SK-N-SH treated with all-trans-retinoic acid at 6 μM for 48 hours (cell line): ENCODE results near the gene FYN.

Experiments used
- ATAC-seq: fragments of 200-7000 bp; cut with Tn5 transposase; 3 replicates; pipeline ENCODE4 v1.9.1; 2020; ENCODE audit warnings: mild to moderate bottlenecking, moderate library complexity
- ARNTL ChIP-seq: fragments of 450-650 bp; formaldehyde crosslinking; IDR thresholded peaks from 2 replicates; pipeline ENCODE4 v1.5.0; 2020; ENCODE audit warnings: low read depth, mild to moderate bottlenecking, moderate library complexity, borderline replicate concordance
- BACH2 ChIP-seq: fragments of 250-450 bp; sonication (Bioruptor Pico); IDR thresholded peaks from 2 replicates; pipeline ENCODE4 v1.9.0; 2021; ENCODE audit warnings: mild to moderate bottlenecking, borderline replicate concordance
- CSDC2 ChIP-seq: fragments of 250-450 bp; sonication (Bioruptor Pico); IDR thresholded peaks from 2 replicates; pipeline ENCODE4 v1.5.0; 2020; ENCODE audit warnings: mild to moderate bottlenecking, moderate library complexity
- CSRNP3 ChIP-seq: fragments of 250-450 bp; sonication (Bioruptor Pico); IDR thresholded peaks from 2 replicates; pipeline ENCODE4 v1.5.1; 2021; ENCODE audit warnings: mild to moderate bottlenecking, moderate library complexity
- ESRRG ChIP-seq: fragments of 250-450 bp; sonication (Bioruptor Pico); IDR thresholded peaks from 2 replicates; pipeline ENCODE4 v1.6.1; 2021; ENCODE audit warnings: mild to moderate bottlenecking
- GLIS3 ChIP-seq: fragments of 250-450 bp; sonication (Bioruptor Pico); IDR thresholded peaks from 2 replicates; pipeline ENCODE4 v1.5.0; 2020; ENCODE audit warnings: mild to moderate bottlenecking, moderate library complexity
- ISL1 ChIP-seq: fragments of 250-450 bp; sonication (Bioruptor Pico); IDR thresholded peaks from 2 replicates; pipeline ENCODE4 v2.1.2; 2022; ENCODE audit warnings: mild to moderate bottlenecking, moderate library complexity
- OSR1 ChIP-seq: fragments of 250-450 bp; sonication (Bioruptor Pico); IDR thresholded peaks from 2 replicates; pipeline ENCODE4 v1.8.0; 2022; ENCODE audit warnings: moderate library complexity, mild to moderate bottlenecking, inconsistent platforms
- PATZ1 ChIP-seq: fragments of 250-450 bp; sonication (Bioruptor Pico); IDR thresholded peaks from 2 replicates; pipeline ENCODE4 v1.8.0; 2020; ENCODE audit warnings: mild to moderate bottlenecking, moderate library complexity, borderline replicate concordance
- POU6F1 ChIP-seq: fragments of 250-450 bp; sonication (Bioruptor Pico); IDR thresholded peaks from 2 replicates; pipeline ENCODE4 v1.8.0; 2021; ENCODE audit warnings: low read depth, mild to moderate bottlenecking, moderate library complexity, borderline replicate concordance
- PPARA ChIP-seq: fragments of 250-450 bp; sonication (Bioruptor Pico); IDR thresholded peaks from 2 replicates; pipeline ENCODE4 v1.5.0; 2020; ENCODE audit warnings: mild to moderate bottlenecking, borderline replicate concordance
- RARB ChIP-seq: fragments of 250-450 bp; sonication (Bioruptor Pico); IDR thresholded peaks from 2 replicates; pipeline ENCODE4 v1.8.0; 2021; ENCODE audit warnings: mild to moderate bottlenecking, moderate library complexity
- TOX ChIP-seq: fragments of 250-450 bp; sonication (Bioruptor Pico); IDR thresholded peaks from 2 replicates; pipeline ENCODE4 v1.8.0; 2021; ENCODE audit warnings: mild to moderate bottlenecking, moderate library complexity, borderline replicate concordance
- TSHZ2 ChIP-seq: fragments of 250-450 bp; sonication (Bioruptor Pico); IDR thresholded peaks from 2 replicates; pipeline ENCODE4 v1.5.0; 2020; ENCODE audit warnings: mild to moderate bottlenecking, moderate library complexity
- ZFP3 ChIP-seq: fragments of 250-450 bp; sonication (Bioruptor Pico); IDR thresholded peaks from 2 replicates; pipeline ENCODE4 v1.5.0; 2020; ENCODE audit warnings: mild to moderate bottlenecking, moderate library complexity
- ZNF565 ChIP-seq: fragments of 450-650 bp; formaldehyde crosslinking; conservative IDR thresholded peaks from 2 replicates; pipeline ENCODE4 v1.5.0; 2020; ENCODE audit warnings: low read depth, mild to moderate bottlenecking, moderate library complexity
- ZNF70 ChIP-seq: fragments of 450-650 bp; formaldehyde crosslinking; IDR thresholded peaks from 2 replicates; pipeline ENCODE4 v1.5.0; 2020; ENCODE audit warnings: mild to moderate bottlenecking, moderate library complexity
- ZNF8 ChIP-seq: fragments of 450-650 bp; formaldehyde crosslinking; IDR thresholded peaks from 2 replicates; pipeline ENCODE4 v1.5.0; 2020; ENCODE audit warnings: mild to moderate bottlenecking, moderate library complexity

FYN gene

GRCh38 chr6:111673532-111673931 is 199.7 kb downstream of the FYN start:
- no peak for TF ChIP-seq CSDC2 (CRISPR knock-in tag)
- no peak for TF ChIP-seq ARNTL (CRISPR knock-in tag)
- TF ChIP-seq ZNF8 (CRISPR knock-in tag): no peak
- TF ChIP-seq GLIS3 (CRISPR knock-in tag): no peak
- TF ChIP-seq TSHZ2 (CRISPR knock-in tag): no peak
- TF ChIP-seq ISL1: no peak
- TF ChIP-seq CSRNP3 (CRISPR knock-in tag): no peak
- TF ChIP-seq ZNF565 (CRISPR knock-in tag): no peak
- TF ChIP-seq ZNF70 (CRISPR knock-in tag): no peak
- no peak for TF ChIP-seq POU6F1 (CRISPR knock-in tag)
- no peak for TF ChIP-seq PATZ1 (CRISPR knock-in tag)
- TF ChIP-seq RARB (CRISPR knock-in tag): no peak
- no peak for ATAC-seq

- ATAC-seq: no peak
- no peak for TF ChIP-seq CSRNP3 (CRISPR knock-in tag)
- no peak for TF ChIP-seq TSHZ2 (CRISPR knock-in tag)
- no peak for TF ChIP-seq ZNF565 (CRISPR knock-in tag)
- no peak for TF ChIP-seq ZNF8 (CRISPR knock-in tag)
- no peak for TF ChIP-seq PPARA (CRISPR knock-in tag)
- TF ChIP-seq ZNF70 (CRISPR knock-in tag): no peak
- no peak for TF ChIP-seq TOX (CRISPR knock-in tag)
- no peak for TF ChIP-seq BACH2 (CRISPR knock-in tag)
- TF ChIP-seq ESRRG: no peak
- TF ChIP-seq PATZ1 (CRISPR knock-in tag): no peak
- no peak for TF ChIP-seq GLIS3 (CRISPR knock-in tag)
- no peak for TF ChIP-seq OSR1 (CRISPR knock-in tag)
- TF ChIP-seq RARB (CRISPR knock-in tag): no peak
- TF ChIP-seq ISL1: no peak
- no peak for TF ChIP-seq ZFP3 (CRISPR knock-in tag)
- TF ChIP-seq ARNTL (CRISPR knock-in tag): no peak
- no peak for TF ChIP-seq POU6F1 (CRISPR knock-in tag)
Observed at GRCh38 chr6:111672761-111673450, 200.3 kb downstream of the FYN start.
